Measurements from ENCODE around the gene TENM4.

GRCh38 chr11:79243422-79244210 lies 197.2 kb downstream of the TENM4 start:
- TF ChIP-seq CTCF (IDR thresholded peaks at IDR 0.05; ENCODE audit: poor library complexity, severe bottlenecking) (no peak), EZH2 (IDR thresholded peaks at IDR 0.05; ENCODE audit: borderline replicate concordance, insufficient read depth, low read length, poor library complexity, severe bottlenecking) (no peak), POLR2AphosphoS5 (IDR thresholded peaks at IDR 0.05) (no peak), EP300 (conservative IDR thresholded peaks at IDR 0.05; ENCODE audit: poor library complexity, severe bottlenecking) (no peak), REST (IDR thresholded peaks at IDR 0.05; ENCODE audit: borderline replicate concordance) (no peak), MXI1 (conservative IDR thresholded peaks at IDR 0.05; ENCODE audit: poor library complexity, severe bottlenecking) (no peak), TAF1 (IDR thresholded peaks at IDR 0.05; ENCODE audit: low read depth) (no peak)
